HEK293 (cell line): Measurements from ENCODE around the gene SLC30A3.
"Not testable (repeated sequence)": the region's sequence is repeated elsewhere in the genome, so short reads cannot be mapped to it uniquely, and the experiment has no call there.

Experiments used
- CTCF ChIA-PET: fragments of 350-600 bp; formaldehyde crosslinking; extraction: SDS; loops from one replicate; lab custom pipeline; 2021; ENCODE audit warnings: antibody characterized with exemption; lab: Yijun Ruan, JAX
- POLR2A ChIA-PET: fragments of 300-600 bp; formaldehyde crosslinking; extraction: SDS; loops from one replicate; lab custom pipeline; 2020; ENCODE audit warnings: antibody characterized with exemption, inconsistent platforms; lab: Yijun Ruan, JAX
- H3K27ac ChIP-seq: fragments of 200-500 bp; sonication (Bioruptor generic); 2 replicates; pipeline ENCODE4 v1.5.1; 2014; ENCODE audit warnings: low read depth, low read length, control low read depth, inconsistent platforms; ENCODE audit errors: extremely low read depth
- H3K36me3 ChIP-seq, 2 experiments: fragments of 200-500 bp in 1 of 2; sonication (Bioruptor generic) in 1 of 2; 1 replicate in 1 of 2; 2 replicates in 1 of 2; pipeline ENCODE4 v1.5.1; 2014 to 2017; ENCODE audit warnings: inconsistent platforms in 2 of 2, low read length in 2 of 2; ENCODE audit not compliant: control insufficient read depth in 2 of 2, insufficient read depth in 1 of 2
- H3K4me1 ChIP-seq: fragments of 200-500 bp; sonication (Bioruptor generic); 2 replicates; pipeline ENCODE4 v1.5.1; 2014; ENCODE audit warnings: mild to moderate bottlenecking, low read length, inconsistent platforms; ENCODE audit not compliant: control insufficient read depth, insufficient read depth
- H3K4me3 ChIP-seq: 2 replicates; pipeline ENCODE4 v1.5.1; 2011; ENCODE audit warnings: low read depth, mild to moderate bottlenecking, control low read depth, low read length, moderate library complexity
- H3K9me3 ChIP-seq: fragments of 200-500 bp; sonication (Bioruptor generic); 2 replicates; pipeline ENCODE4 v1.5.1; 2014; ENCODE audit warnings: low read depth, low read length, inconsistent platforms; ENCODE audit not compliant: control insufficient read depth, insufficient read depth
- GLI2 ChIP-seq: fragments of 450-650 bp; formaldehyde crosslinking; IDR thresholded peaks from 2 replicates; pipeline ENCODE4; 2017; ENCODE audit warnings: missing biosample characterization, missing genetic modification characterization, low read depth, borderline replicate concordance
- GLI4 ChIP-seq: fragments of 450-650 bp; formaldehyde crosslinking; IDR thresholded peaks from 2 replicates; pipeline ENCODE4 v1.5.1; 2016; ENCODE audit warnings: missing biosample characterization, missing genetic modification characterization
- KLF10 ChIP-seq: fragments of 450-650 bp; IDR thresholded peaks from 2 replicates; pipeline ENCODE4 v1.5.1; 2018; ENCODE audit warnings: missing biosample characterization, mild to moderate bottlenecking, missing genetic modification characterization
- KLF16 ChIP-seq: fragments of 450-650 bp; formaldehyde crosslinking; IDR thresholded peaks from 2 replicates; pipeline ENCODE4 v1.5.1; 2017; ENCODE audit warnings: missing biosample characterization, missing genetic modification characterization
- PRDM10 ChIP-seq: fragments of 450-650 bp; formaldehyde crosslinking; IDR thresholded peaks from 2 replicates; pipeline ENCODE4 v1.5.1; 2016; ENCODE audit warnings: missing biosample characterization, missing genetic modification characterization
- REPIN1 ChIP-seq: fragments of 450-650 bp; formaldehyde crosslinking; IDR thresholded peaks from 2 replicates; pipeline ENCODE4 v1.5.1; 2017; ENCODE audit warnings: missing biosample characterization, missing genetic modification characterization, low read depth
- SCRT1 ChIP-seq: fragments of 450-650 bp; formaldehyde crosslinking; IDR thresholded peaks from 2 replicates; pipeline ENCODE4 v1.5.1; 2016; ENCODE audit warnings: missing biosample characterization, missing genetic modification characterization, borderline replicate concordance
- YY2 ChIP-seq: fragments of 450-650 bp; formaldehyde crosslinking; IDR thresholded peaks from 2 replicates; pipeline ENCODE4 v1.5.1; 2016; ENCODE audit warnings: missing biosample characterization, missing genetic modification characterization
- ZBTB17 ChIP-seq: fragments of 450-650 bp; formaldehyde crosslinking; IDR thresholded peaks from 2 replicates; pipeline ENCODE4 v1.5.1; 2016; ENCODE audit warnings: missing biosample characterization, missing genetic modification characterization
- ZFP3 ChIP-seq: fragments of 450-650 bp; formaldehyde crosslinking; IDR thresholded peaks from 2 replicates; pipeline ENCODE4 v1.5.1; 2016; ENCODE audit warnings: low read depth, missing biosample characterization, missing genetic modification characterization
- ZNF157 ChIP-seq: fragments of 450-650 bp; formaldehyde crosslinking; IDR thresholded peaks from 2 replicates; pipeline ENCODE4 v1.5.1; 2016; ENCODE audit warnings: missing biosample characterization, missing genetic modification characterization
- ZNF23 ChIP-seq: fragments of 450-650 bp; formaldehyde crosslinking; IDR thresholded peaks from 2 replicates; pipeline ENCODE4 v1.5.1; 2016; ENCODE audit warnings: missing biosample characterization, missing genetic modification characterization, borderline replicate concordance
- ZNF350 ChIP-seq: fragments of 450-650 bp; formaldehyde crosslinking; IDR thresholded peaks from 2 replicates; pipeline ENCODE4 v1.5.0; 2017; ENCODE audit warnings: missing biosample characterization, mild to moderate bottlenecking, missing genetic modification characterization
- ZNF521 ChIP-seq: fragments of 450-650 bp; formaldehyde crosslinking; IDR thresholded peaks from 2 replicates; pipeline ENCODE4 v1.5.1; 2017; ENCODE audit warnings: missing biosample characterization, mild to moderate bottlenecking, missing genetic modification characterization
- ZNF558 ChIP-seq: fragments of 450-650 bp; formaldehyde crosslinking; IDR thresholded peaks from 2 replicates; pipeline ENCODE4 v1.5.1; 2016; ENCODE audit warnings: missing biosample characterization, missing genetic modification characterization
- ZNF585B ChIP-seq: fragments of 450-650 bp; formaldehyde crosslinking; IDR thresholded peaks from 2 replicates; pipeline ENCODE4 v1.5.1; 2016; ENCODE audit warnings: missing biosample characterization, missing genetic modification characterization
- ZNF600 ChIP-seq: fragments of 450-650 bp; formaldehyde crosslinking; IDR thresholded peaks from 2 replicates; pipeline ENCODE4 v1.5.1; 2016; ENCODE audit warnings: missing biosample characterization, missing genetic modification characterization
- ZNF623 ChIP-seq: fragments of 450-650 bp; formaldehyde crosslinking; IDR thresholded peaks from 2 replicates; pipeline ENCODE4 v1.5.1; 2016; ENCODE audit warnings: missing biosample characterization, missing genetic modification characterization
- ZNF677 ChIP-seq: fragments of 450-650 bp; IDR thresholded peaks from 2 replicates; pipeline ENCODE4 v1.5.0; 2018; ENCODE audit warnings: missing biosample characterization, mild to moderate bottlenecking, missing genetic modification characterization, moderate library complexity
- ZNF76 ChIP-seq: fragments of 450-650 bp; formaldehyde crosslinking; IDR thresholded peaks from 2 replicates; pipeline ENCODE4; 2016; ENCODE audit warnings: low read depth, missing biosample characterization, missing genetic modification characterization, borderline replicate concordance
- ZNF768 ChIP-seq: fragments of 450-650 bp; formaldehyde crosslinking; IDR thresholded peaks from 2 replicates; pipeline ENCODE4 v1.5.1; 2018; ENCODE audit warnings: missing biosample characterization, mild to moderate bottlenecking, missing genetic modification characterization
- TF ChIP-seq, protein P1 (sequence below): fragments of 450-650 bp; formaldehyde crosslinking; IDR thresholded peaks from 2 replicates; pipeline ENCODE4 v1.5.1; 2016; ENCODE audit warnings: missing biosample characterization, missing genetic modification characterization

The SLC30A3 gene

DNA sequence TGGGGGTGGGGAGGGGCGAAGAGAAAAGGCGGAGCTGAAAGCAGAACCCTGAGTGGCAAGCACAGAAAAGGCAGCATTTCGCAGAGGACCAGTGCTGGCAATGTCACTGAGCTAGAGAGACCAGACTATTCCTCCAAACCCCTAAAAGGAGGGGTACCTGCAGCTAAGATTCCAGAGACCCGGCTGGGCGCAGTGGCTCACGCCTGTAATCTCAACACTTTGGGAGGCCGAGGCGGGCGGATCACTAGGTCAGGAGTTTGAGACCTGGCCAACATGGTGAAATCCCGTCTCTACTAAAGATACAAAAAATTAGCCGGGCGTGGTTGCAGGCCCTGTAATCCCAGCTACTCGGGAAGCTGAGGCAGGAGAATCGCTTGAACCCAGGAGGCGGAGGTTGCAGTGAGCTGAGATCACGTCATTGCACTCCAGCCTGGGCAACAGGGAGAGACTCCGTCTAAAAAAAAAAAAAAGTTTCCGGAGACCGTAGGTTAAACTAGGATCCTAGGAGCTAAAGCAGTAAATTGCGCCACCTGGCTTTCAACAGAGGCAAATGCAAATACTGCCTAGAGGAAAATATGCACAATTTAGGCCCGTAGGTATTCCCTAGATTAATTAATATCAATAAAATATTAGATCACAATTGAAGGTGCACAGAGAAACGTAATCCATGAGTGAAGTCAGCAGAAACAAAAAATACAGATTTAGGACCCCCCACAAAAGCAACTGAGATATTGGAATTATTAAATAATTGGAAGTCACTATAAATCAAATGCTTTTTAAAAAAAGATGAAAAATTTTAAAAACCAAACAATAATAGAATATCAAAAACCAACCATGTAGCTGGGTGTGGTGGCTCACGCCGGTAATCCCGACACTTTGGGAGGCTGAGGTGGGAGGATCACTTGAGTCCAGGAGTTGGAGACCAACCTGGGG, 40.5 kb upstream of the SLC30A3 start (continued):
- TF ChIP-seq PRDM10 (tag by site-specific recombination), result 0 out of 2 replicates have a peak, but pooled peaks have one; percentile 13

GRCh38 chr2:27300606-27301005, 37.8 kb upstream of the SLC30A3 start:
- H3K36me3 ChIP-seq, H3K9me3 ChIP-seq, POLR2A ChIA-PET, H3K4me1 ChIP-seq, H3K27ac ChIP-seq, H3K4me3 ChIP-seq: not testable (repeated sequence)
- CTCF ChIA-PET, result interaction anchor here (4.9 to 17.4 kb wide), 3 partner anchors 8 to 50 kb away, joined by 51 to 211 read pairs (median 61); partner anchors contain the start of gene TRIM54

GRCh38 chr2:27298391-27299080, 35.7 kb upstream of the SLC30A3 start:
- ChIA-PET POLR2A (no interaction called here), CTCF (interaction anchor here (1.4 to 17.4 kb wide), 2 partner anchors 16 to 33 kb away, joined by 5 to 211 read pairs; partner anchors contain the start of gene TRIM54)
- H3K36me3 ChIP-seq, result no peaks in the 10 kb centered on the region

DNA sequence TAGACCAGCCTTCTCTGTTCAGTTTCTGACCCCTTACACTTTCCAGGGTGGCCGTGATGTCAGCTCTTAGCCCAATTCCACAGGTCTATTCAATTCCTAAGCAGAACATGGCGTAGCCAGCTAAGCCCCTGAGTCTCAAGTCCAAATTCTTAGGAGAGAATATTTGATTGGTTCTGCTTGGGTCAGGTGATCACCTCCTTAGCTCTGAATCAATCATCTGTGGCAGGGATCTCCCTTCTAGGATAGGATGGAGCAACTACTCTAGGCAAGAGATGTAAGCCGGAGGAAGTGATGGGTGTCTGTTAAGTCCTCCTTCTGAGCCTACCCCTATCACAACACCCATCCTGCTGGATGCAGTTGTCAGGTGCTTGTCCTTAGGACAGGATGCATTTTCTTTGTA, 34.3 kb upstream of the SLC30A3 start:
- POLR2A ChIA-PET, result no interaction called here
- Histone ChIP-seq H3K36me3 (no peaks in the 10 kb centered on the region), H3K9me3 (no peaks in the 10 kb centered on the region), H3K4me3 (no peak overlapping the region), H3K27ac (no peak overlapping the region), H3K4me1 (peaks cover 13% of the 10 kb centered on the region)
- CTCF ChIA-PET, result interaction anchor here (0.6 to 17.4 kb wide), 2 partner anchors 15 to 72 kb away, joined by 6 to 211 read pairs; partner anchors contain the start of gene TRIM54
- TF ChIP-seq ZNF585B (tag by site-specific recombination), result no peak
- no peak for TF ChIP-seq SCRT1 (tag by site-specific recombination)
- TF ChIP-seq ZNF350 (tag by site-specific recombination), result no peak
- no peak for TF ChIP-seq ZBTB17 (tag by site-specific recombination)
- TF ChIP-seq ZNF623, result no peak
- TF ChIP-seq, protein P1, sequence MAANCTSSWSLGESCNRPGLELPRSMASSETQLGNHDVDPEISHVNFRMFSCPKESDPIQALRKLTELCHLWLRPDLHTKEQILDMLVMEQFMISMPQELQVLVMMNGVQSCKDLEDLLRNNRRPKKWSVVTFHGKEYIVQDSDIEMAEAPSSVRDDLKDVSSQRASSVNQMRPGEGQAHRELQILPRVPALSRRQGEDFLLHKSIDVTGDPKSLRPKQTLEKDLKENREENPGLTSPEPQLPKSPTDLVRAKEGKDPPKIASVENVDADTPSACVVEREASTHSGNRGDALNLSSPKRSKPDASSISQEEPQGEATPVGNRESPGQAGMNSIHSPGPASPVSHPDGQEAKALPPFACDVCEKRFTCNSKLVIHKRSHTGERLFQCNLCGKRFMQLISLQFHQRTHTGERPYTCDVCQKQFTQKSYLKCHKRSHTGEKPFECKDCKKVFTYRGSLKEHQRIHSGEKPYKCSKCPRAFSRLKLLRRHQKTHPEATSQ, result no peak
- TF ChIP-seq KLF16, result no peak
- no peak for TF ChIP-seq GLI4 (tag by site-specific recombination)
- no peak for TF ChIP-seq ZNF600 (tag by site-specific recombination)
- TF ChIP-seq ZNF23, result no peak
- no peak for TF ChIP-seq ZNF558 (tag by site-specific recombination)
- no peak for TF ChIP-seq ZNF521
- TF ChIP-seq REPIN1 (tag by site-specific recombination), result no peak
- no peak for TF ChIP-seq YY2 (tag by site-specific recombination)
- TF ChIP-seq ZNF76, result no peak
- no peak for TF ChIP-seq GLI2
- no peak for TF ChIP-seq ZNF677 (tag by site-specific recombination)

More at GRCh38 chr2:27298391-27299080, 35.7 kb upstream of the SLC30A3 start:
- Histone ChIP-seq H3K4me3 (no peak overlapping the region), H3K27ac (no peak overlapping the region)
- TF ChIP-seq KLF10 (no peak), ZNF157 (tag by site-specific recombination) (no peak), ZFP3 (tag by site-specific recombination) (no peak), ZNF768 (tag by site-specific recombination) (no peak)
- TF ChIP-seq, all 188 proteins: peak for 0
- no peaks in the 10 kb centered on the region for H3K9me3 ChIP-seq
- peaks cover 2% of the 10 kb centered on the region; the same call in 1 of the 2 replicates for H3K4me1 ChIP-seq
